CD4-positive, CD25-positive, alpha-beta regulatory T cell (primary cell): ENCODE data around the gene CNOT1. TPM values are rescaled to one million over a fixed set of nuclear protein-coding genes. Genes with fewer than 3 reads are reported as not detected.
"Not testable (repeated sequence)": the region's sequence is repeated elsewhere in the genome, so short reads cannot be mapped to it uniquely, and the experiment has no call there.

Experiments used
- ATAC-seq, 2 donors: fragments of 150-1000 bp; cut with Tn5 transposase; one replicate each; pipeline ENCODE4 v1.10.0; 2021; ENCODE audit warnings: low read depth in 2 of 2, moderate number of reproducible peaks in 2 of 2, moderate library complexity in 1 of 2
- DNase-seq, 3 donors: peaks; one replicate each; pipeline versions ENCODE4 v3.0.0 to v3.0.0-alpha.2; 2012 to 2022; ENCODE audit warnings: mixed read lengths in 1 of 3
- H3K27ac ChIP-seq: one replicate; pipeline ENCODE4 v1.7.0; 2013; ENCODE audit warnings: mild to moderate bottlenecking, low read length; ENCODE audit not compliant: insufficient read depth, poor library complexity, severe bottlenecking
- H3K27me3 ChIP-seq: one replicate; pipeline ENCODE4 v1.7.0; 2013; ENCODE audit warnings: low read length; ENCODE audit not compliant: control insufficient read depth, insufficient read depth
- H3K36me3 ChIP-seq: one replicate; pipeline ENCODE4 v1.7.0; 2013; ENCODE audit warnings: mild to moderate bottlenecking, low read length, moderate library complexity; ENCODE audit not compliant: control insufficient read depth, insufficient read depth
- H3K4me1 ChIP-seq: 2 replicates; pipeline ENCODE4 v1.7.0; 2013; ENCODE audit warnings: mild to moderate bottlenecking, low read length; ENCODE audit not compliant: insufficient read depth, control insufficient read depth, poor library complexity, severe bottlenecking
- H3K4me3 ChIP-seq: one replicate; pipeline ENCODE4 v1.7.0; 2013; ENCODE audit warnings: low read depth, mild to moderate bottlenecking, low read length, moderate library complexity
- H3K9me3 ChIP-seq, 2 experiments: 1 replicate in 1 of 2; 2 replicates in 1 of 2; pipeline ENCODE4 v1.7.0; 2013; ENCODE audit warnings: low read length in 2 of 2, mild to moderate bottlenecking in 1 of 2, moderate library complexity in 1 of 2; ENCODE audit not compliant: control insufficient read depth in 2 of 2
- H3K27ac Mint-ChIP-seq, 3 donors: one replicate each; pipeline ENCODE4 v1.8.0; 2020 to 2022; ENCODE audit warnings: mild to moderate bottlenecking in 3 of 3, mixed read lengths in 3 of 3, moderate library complexity in 2 of 3
- H3K27me3 Mint-ChIP-seq: one replicate; pipeline ENCODE4 v1.8.0; 2022; ENCODE audit warnings: mild to moderate bottlenecking, mixed read lengths
- H3K36me3 Mint-ChIP-seq: one replicate; pipeline ENCODE4 v1.8.0; 2020; ENCODE audit warnings: mixed read lengths
- H3K4me1 Mint-ChIP-seq, 4 donors: one replicate each; pipeline ENCODE4 v1.8.0; 2020 to 2022; ENCODE audit warnings: mixed read lengths in 4 of 4, mild to moderate bottlenecking in 1 of 4
- H3K4me3 Mint-ChIP-seq, 4 donors: one replicate each; pipeline ENCODE4 v1.8.0; 2020 to 2022; ENCODE audit warnings: mild to moderate bottlenecking in 4 of 4, mixed read lengths in 4 of 4, moderate library complexity in 3 of 4
- H3K9me3 Mint-ChIP-seq, 7 donors: one replicate each; pipeline ENCODE4 v1.8.0; 2020 to 2022; ENCODE audit warnings: mixed read lengths in 7 of 7, mild to moderate bottlenecking in 3 of 7, moderate library complexity in 2 of 7
- polyA plus RNA-seq, 4 donors: library from polyadenylated mRNA; unstranded; fragments of 300-500 nt; fragmentation: Illumina TruSeq; gene quantifications; one replicate each; pipeline ENCODE4 v1.2.3, GENCODE V29; 2021
- total RNA-seq: library from RNA; stranded (reverse); gene quantifications from one replicate; pipeline ENCODE4 v1.2.3, GENCODE V29; 2022

The CNOT1 gene
- total and polyA plus RNA-seq, 5 donors from 2014 or later = 78.7 to 252 (median 87.1) TPM

GRCh38 chr16:58615280-58615679, 14.3 kb downstream of the CNOT1 start:
- peaks cover 21 to 58% (median 28%) of the 10 kb centered on the region in 4 donors for H3K4me1 Mint-ChIP-seq
- H3K9me3 ChIP-seq = no peaks in the 10 kb centered on the region
- H3K27ac Mint-ChIP-seq = peak overlapping the region; percentile 52 to 86 (median 78)
- H3K4me3 Mint-ChIP-seq = peak overlapping the region in 1 of 4 donors; percentile 66
- H3K27me3 Mint-ChIP-seq = no peaks in the 10 kb centered on the region
- H3K36me3 Mint-ChIP-seq = peaks cover 15% of the 10 kb centered on the region
- no peak for ATAC-seq
- H3K9me3 Mint-ChIP-seq = no peaks in the 10 kb centered on the region
- DNase-seq = no peak
- H3K27me3 ChIP-seq = no peaks in the 10 kb centered on the region
- H3K4me1 ChIP-seq = peaks cover 11% of the 10 kb centered on the region
- no peak overlapping the region for H3K27ac ChIP-seq
- no peak overlapping the region for H3K4me3 ChIP-seq
- H3K36me3 ChIP-seq = peaks cover 25% of the 10 kb centered on the region

GRCh38 chr16:58614860-58615259, 14.8 kb downstream of the CNOT1 start:
- ATAC-seq (no peak), DNase-seq (no peak)
- H3K4me1 ChIP-seq = peaks cover 11% of the 10 kb centered on the region
- H3K4me3 ChIP-seq = no peak overlapping the region
- peaks cover 14% of the 10 kb centered on the region for H3K36me3 Mint-ChIP-seq
- no peaks in the 10 kb centered on the region for H3K27me3 ChIP-seq
- H3K9me3 Mint-ChIP-seq = no peaks in the 10 kb centered on the region
- peaks cover 22 to 58% (median 27%) of the 10 kb centered on the region in 4 donors for H3K4me1 Mint-ChIP-seq
- H3K4me3 Mint-ChIP-seq = peak overlapping the region in 1 of 4 donors; percentile 66
- peaks cover 21% of the 10 kb centered on the region for H3K36me3 ChIP-seq
- peak overlapping the region in 1 of 3 donors; percentile 78 for H3K27ac Mint-ChIP-seq
- H3K27ac ChIP-seq = no peak overlapping the region
- no peaks in the 10 kb centered on the region for H3K27me3 Mint-ChIP-seq
- H3K9me3 ChIP-seq = no peaks in the 10 kb centered on the region

GRCh38 chr16:58614212-58614611, 15.4 kb downstream of the CNOT1 start:
- H3K4me1 ChIP-seq = peaks cover 11% of the 10 kb centered on the region
- no peak overlapping the region for H3K4me3 ChIP-seq
- Mint-ChIP-seq H3K4me3 (no peak overlapping the region), H3K27ac (no peak overlapping the region), H3K27me3 (no peaks in the 10 kb centered on the region), H3K36me3 (peaks cover 13% of the 10 kb centered on the region), H3K4me1 (peaks cover 21 to 58% (median 24%) of the 10 kb centered on the region in 4 donors), H3K9me3 (no peaks in the 10 kb centered on the region)
- peaks cover 21% of the 10 kb centered on the region for H3K36me3 ChIP-seq
- DNase-seq (no peak), ATAC-seq (no peak)
- H3K27me3 ChIP-seq = no peaks in the 10 kb centered on the region
- H3K27ac ChIP-seq = no peak overlapping the region
- H3K9me3 ChIP-seq = no peaks in the 10 kb centered on the region

GRCh38 chr16:58612965-58613364, 16.7 kb downstream of the CNOT1 start:
- Mint-ChIP-seq H3K4me3 (peak overlapping the region in 1 of 4 donors; percentile 9), H3K4me1 (peaks cover 22 to 66% (median 30%) of the 10 kb centered on the region in 4 donors), H3K27ac (peak overlapping the region in 2 of 3 donors; percentile 73 to 78), H3K36me3 (peaks cover 19% of the 10 kb centered on the region)
- H3K27me3 Mint-ChIP-seq, ATAC-seq, H3K27ac ChIP-seq, H3K4me3 ChIP-seq, H3K9me3 ChIP-seq, H3K9me3 Mint-ChIP-seq, H3K4me1 ChIP-seq, DNase-seq, H3K27me3 ChIP-seq: not testable (repeated sequence)
- H3K36me3 ChIP-seq = peaks cover 21% of the 10 kb centered on the region

GRCh38 chr16:58608601-58609136, 21.0 kb downstream of the CNOT1 start:
- no peaks in the 10 kb centered on the region for H3K9me3 Mint-ChIP-seq
- no peak for ATAC-seq
- H3K4me1 Mint-ChIP-seq = peaks cover 14 to 69% (median 37%) of the 10 kb centered on the region in 4 donors

GRCh38 chr16:58605562-58605961, 24.1 kb downstream of the CNOT1 start:
- peaks cover 21 to 74% (median 41%) of the 10 kb centered on the region in 4 donors for H3K4me1 Mint-ChIP-seq
- peaks cover 14% of the 10 kb centered on the region for H3K36me3 Mint-ChIP-seq
- H3K9me3 Mint-ChIP-seq = no peaks in the 10 kb centered on the region
- peaks cover 25% of the 10 kb centered on the region for H3K36me3 ChIP-seq
- H3K27ac ChIP-seq = no peak overlapping the region
- no peaks in the 10 kb centered on the region for H3K27me3 ChIP-seq
- no peak overlapping the region for H3K4me3 ChIP-seq
- ATAC-seq = no peak
- no peak for DNase-seq
- peaks cover 23% of the 10 kb centered on the region for H3K4me1 ChIP-seq
- no peaks in the 10 kb centered on the region for H3K9me3 ChIP-seq
- peak overlapping the region in 1 of 4 donors; percentile 78 for H3K4me3 Mint-ChIP-seq
- no peaks in the 10 kb centered on the region for H3K27me3 Mint-ChIP-seq
- H3K27ac Mint-ChIP-seq = no peak overlapping the region

More at GRCh38 chr16:58608601-58609136, 21.0 kb downstream of the CNOT1 start:
- Histone ChIP-seq H3K27ac (no peak overlapping the region), H3K9me3 (no peaks in the 10 kb centered on the region), H3K27me3 (no peaks in the 10 kb centered on the region), H3K4me1 (peaks cover 8% of the 10 kb centered on the region), H3K36me3 (peaks cover 28% of the 10 kb centered on the region), H3K4me3 (no peak overlapping the region)
- DNase-seq = no peak
- H3K4me3 Mint-ChIP-seq = peak overlapping the region in 1 of 4 donors; percentile 36
- no peaks in the 10 kb centered on the region for H3K27me3 Mint-ChIP-seq
- H3K36me3 Mint-ChIP-seq = peaks cover 14% of the 10 kb centered on the region
- peak overlapping the region in 2 of 3 donors; percentile 16 to 80 for H3K27ac Mint-ChIP-seq

GRCh38 chr16:58591083-58591482, 38.5 kb downstream of the CNOT1 start:
- H3K27me3 Mint-ChIP-seq = no peaks in the 10 kb centered on the region
- peaks cover 82% of the 10 kb centered on the region for H3K36me3 ChIP-seq
- H3K4me3 Mint-ChIP-seq = no peak overlapping the region
- H3K4me3 ChIP-seq = no peak overlapping the region
- no peaks in the 10 kb centered on the region for H3K9me3 Mint-ChIP-seq
- H3K4me1 Mint-ChIP-seq = peaks cover 0 to 28% (median 12%) of the 10 kb centered on the region in 4 donors
- no peak overlapping the region for H3K27ac ChIP-seq
- H3K9me3 ChIP-seq = no peaks in the 10 kb centered on the region
- no peaks in the 10 kb centered on the region for H3K4me1 ChIP-seq
- no peak for DNase-seq
- ATAC-seq = no peak
- H3K27ac Mint-ChIP-seq = peak overlapping the region in 1 of 3 donors; percentile 64
- H3K27me3 ChIP-seq = no peaks in the 10 kb centered on the region
- H3K36me3 Mint-ChIP-seq = peaks cover 41% of the 10 kb centered on the region

- no peak overlapping the region for H3K4me3 Mint-ChIP-seq
- no peaks in the 10 kb centered on the region for H3K9me3 ChIP-seq
- H3K27ac ChIP-seq = no peak overlapping the region
- no peaks in the 10 kb centered on the region for H3K4me1 ChIP-seq
- H3K27me3 Mint-ChIP-seq = no peaks in the 10 kb centered on the region
- no peak overlapping the region for H3K4me3 ChIP-seq
- H3K27me3 ChIP-seq = no peaks in the 10 kb centered on the region
- no peaks in the 10 kb centered on the region for H3K9me3 Mint-ChIP-seq
- H3K27ac Mint-ChIP-seq = peak overlapping the region in 2 of 3 donors; percentile 4 to 63
- H3K36me3 ChIP-seq = peaks cover 82% of the 10 kb centered on the region
- no peak for ATAC-seq
- peaks cover 46% of the 10 kb centered on the region for H3K36me3 Mint-ChIP-seq
- no peak for DNase-seq
- H3K4me1 Mint-ChIP-seq = peaks cover 0 to 23% (median 16%) of the 10 kb centered on the region in 4 donors
Observed at GRCh38 chr16:58589326-58589905, 40.2 kb downstream of the CNOT1 start.
